Neural cell (in vitro differentiated cells): ENCODE results near the gene TMEM131. TPM values are rescaled to one million over a fixed set of nuclear protein-coding genes. Genes with fewer than 3 reads are reported as not detected.
A peak's percentile ranks its signal among the peaks of the same experiment; 100 is the strongest.
"Not testable (repeated sequence)": the region's sequence is repeated elsewhere in the genome, so short reads cannot be mapped to it uniquely, and the experiment has no call there.

Experiments used
- H2AFZ ChIP-seq: fragments of 200-600, 300-800 bp; sonication (generic), shearing (Covaris generic); 2 replicates; pipeline ENCODE4 v1.6.0; 2014; ENCODE audit warnings: low read depth, mild to moderate bottlenecking, antibody characterized with exemption, low read length, moderate library complexity
- H3F3A ChIP-seq: fragments of 200-600 bp; shearing (Covaris generic); 2 replicates; pipeline ENCODE4 v1.6.1; 2016; ENCODE audit warnings: mild to moderate bottlenecking, moderate library complexity, mixed read lengths, antibody characterized with exemption, low read length; ENCODE audit not compliant: insufficient read depth, poor library complexity, severe bottlenecking
- H3K27ac ChIP-seq: fragments of 200-600, 300-800 bp; sonication (generic), shearing (Covaris generic); 2 replicates; pipeline ENCODE4 v1.5.1; 2014; ENCODE audit warnings: mild to moderate bottlenecking, low read length, moderate library complexity
- H3K27me3 ChIP-seq: fragments of 300-800, 200-600 bp; sonication (generic), shearing (Covaris generic); 2 replicates; pipeline ENCODE4 v1.6.0; 2014; ENCODE audit warnings: mild to moderate bottlenecking, low read depth, low read length, moderate library complexity; ENCODE audit not compliant: insufficient read depth
- H3K36me3 ChIP-seq: fragments of 300-800, 200-600 bp; sonication (generic), shearing (Covaris generic); 2 replicates; pipeline ENCODE4 v1.5.1; 2014; ENCODE audit warnings: mild to moderate bottlenecking, antibody characterized with exemption, low read length, moderate library complexity; ENCODE audit not compliant: insufficient read depth
- H3K4me2 ChIP-seq: fragments of 300-800, 200-600 bp; sonication (generic), shearing (Covaris generic); 2 replicates; pipeline ENCODE4 v1.6.0; 2014; ENCODE audit warnings: mild to moderate bottlenecking, low read length
- H3K4me3 ChIP-seq: fragments of 300-800, 200-600 bp; sonication (generic), shearing (Covaris generic); 2 replicates; pipeline ENCODE4 v1.5.1; 2014; ENCODE audit warnings: mild to moderate bottlenecking, low read length, moderate library complexity
- H3K79me2 ChIP-seq: fragments of 200-600 bp; shearing (Covaris generic); replicated peaks from 2 replicates; pipeline ENCODE4 v1.6.0; 2014; ENCODE audit warnings: mild to moderate bottlenecking, low read length, moderate library complexity; ENCODE audit not compliant: insufficient read depth
- H3K9ac ChIP-seq: fragments of 300-800, 200-600 bp; sonication (generic), shearing (Covaris generic); 2 replicates; pipeline ENCODE4 v1.6.1; 2016; ENCODE audit warnings: mild to moderate bottlenecking, low read length, mixed read lengths
- H3K9me2 ChIP-seq: fragments of 200-600 bp; shearing (Covaris generic); 2 replicates; pipeline ENCODE4 v1.6.1; 2016; ENCODE audit warnings: mild to moderate bottlenecking, low read length, mixed read lengths; ENCODE audit not compliant: insufficient read depth
- H3K9me3 ChIP-seq: fragments of 200-600, 300-800 bp; sonication (generic), shearing (Covaris generic); 2 replicates; pipeline ENCODE4 v1.6.1; 2016; ENCODE audit warnings: mild to moderate bottlenecking, mixed run types, low read length, moderate library complexity, mixed read lengths
- H4K20me1 ChIP-seq: fragments of 200-600 bp; shearing (Covaris generic); 2 replicates; pipeline ENCODE4 v1.6.1; 2016; ENCODE audit warnings: mild to moderate bottlenecking, mixed run types; ENCODE audit not compliant: insufficient read depth
- EP300 ChIP-seq: fragments of 450-650 bp; conservative IDR thresholded peaks from 2 replicates; pipeline ENCODE4 v1.6.1; 2014; ENCODE audit warnings: antibody characterized with exemption, mild to moderate bottlenecking, moderate library complexity; ENCODE audit not compliant: poor library complexity, severe bottlenecking
- EZH2 ChIP-seq: fragments of 200-600, 300-800 bp; shearing (Covaris generic), sonication (generic); IDR thresholded peaks from 2 replicates; pipeline ENCODE4 v1.6.1; 2014; ENCODE audit warnings: antibody characterized with exemption, low read length, borderline replicate concordance, mild to moderate bottlenecking; ENCODE audit not compliant: insufficient read depth, poor library complexity, severe bottlenecking
- MXI1 ChIP-seq: fragments of 450-650 bp; conservative IDR thresholded peaks from 2 replicates; pipeline ENCODE4 v1.6.1; 2014; ENCODE audit warnings: antibody characterized with exemption, mild to moderate bottlenecking; ENCODE audit not compliant: poor library complexity, severe bottlenecking
- POLR2AphosphoS5 ChIP-seq: IDR thresholded peaks from 2 replicates; pipeline ENCODE4 v1.6.1; 2012
- RAD21 ChIP-seq: fragments of 450-650 bp; conservative IDR thresholded peaks from 2 replicates; pipeline ENCODE4 v1.6.1; 2014; ENCODE audit warnings: antibody characterized with exemption, mild to moderate bottlenecking, moderate library complexity
- SMC3 ChIP-seq: fragments of 450-650 bp; conservative IDR thresholded peaks from 2 replicates; pipeline ENCODE4 v1.6.1; 2014; ENCODE audit warnings: antibody characterized with exemption, mild to moderate bottlenecking, moderate library complexity; ENCODE audit not compliant: poor library complexity
- TAF1 ChIP-seq: IDR thresholded peaks from 2 replicates; pipeline ENCODE4 v1.6.1; 2012; ENCODE audit warnings: low read depth
- polyA plus RNA-seq: library from polyadenylated mRNA; depleted of rRNA; stranded (reverse); fragments of >200 nt; gene quantifications from 2 replicates; pipeline ENCODE4 v1.2.3, GENCODE V29; 2014
- TF ChIP-seq, protein P1 (sequence below): fragments of 450-650 bp; IDR thresholded peaks from 2 replicates; pipeline ENCODE4 v1.5.1; 2014; ENCODE audit warnings: antibody characterized with exemption, mild to moderate bottlenecking, moderate library complexity; ENCODE audit not compliant: poor library complexity, severe bottlenecking
- TF ChIP-seq, protein P2 (sequence below): IDR thresholded peaks from 2 replicates; pipeline ENCODE4 v1.6.1; 2012; ENCODE audit warnings: borderline replicate concordance

The TMEM131 gene
- polyA plus RNA-seq, 1 donor from 2014 or later = 9.6 TPM

DNA sequence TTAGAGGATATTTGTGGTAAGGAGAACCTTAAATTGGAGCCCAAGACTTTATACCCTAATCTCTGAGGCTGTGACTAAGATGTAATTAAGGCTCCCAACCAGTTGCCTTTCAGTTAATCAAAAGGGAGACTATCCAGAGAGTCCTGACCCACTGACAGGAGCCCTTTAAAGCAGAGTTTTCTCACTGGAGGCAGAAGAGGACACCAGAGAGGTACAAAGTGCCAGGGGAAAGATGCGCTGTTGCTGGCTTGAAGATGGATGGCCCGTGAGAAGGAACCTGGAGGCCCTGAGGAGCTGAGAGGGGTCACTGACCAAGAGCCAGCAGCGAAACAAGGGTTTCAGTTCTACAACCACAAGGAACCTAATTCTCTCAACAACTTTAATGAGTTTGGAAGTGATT, 137.3 kb downstream of the TMEM131 start:
- no peak overlapping the region for H3K27ac ChIP-seq
- no peaks in the 10 kb centered on the region for H3K9me3 ChIP-seq
- TF ChIP-seq, protein P1, sequence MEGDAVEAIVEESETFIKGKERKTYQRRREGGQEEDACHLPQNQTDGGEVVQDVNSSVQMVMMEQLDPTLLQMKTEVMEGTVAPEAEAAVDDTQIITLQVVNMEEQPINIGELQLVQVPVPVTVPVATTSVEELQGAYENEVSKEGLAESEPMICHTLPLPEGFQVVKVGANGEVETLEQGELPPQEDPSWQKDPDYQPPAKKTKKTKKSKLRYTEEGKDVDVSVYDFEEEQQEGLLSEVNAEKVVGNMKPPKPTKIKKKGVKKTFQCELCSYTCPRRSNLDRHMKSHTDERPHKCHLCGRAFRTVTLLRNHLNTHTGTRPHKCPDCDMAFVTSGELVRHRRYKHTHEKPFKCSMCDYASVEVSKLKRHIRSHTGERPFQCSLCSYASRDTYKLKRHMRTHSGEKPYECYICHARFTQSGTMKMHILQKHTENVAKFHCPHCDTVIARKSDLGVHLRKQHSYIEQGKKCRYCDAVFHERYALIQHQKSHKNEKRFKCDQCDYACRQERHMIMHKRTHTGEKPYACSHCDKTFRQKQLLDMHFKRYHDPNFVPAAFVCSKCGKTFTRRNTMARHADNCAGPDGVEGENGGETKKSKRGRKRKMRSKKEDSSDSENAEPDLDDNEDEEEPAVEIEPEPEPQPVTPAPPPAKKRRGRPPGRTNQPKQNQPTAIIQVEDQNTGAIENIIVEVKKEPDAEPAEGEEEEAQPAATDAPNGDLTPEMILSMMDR = no peak
- no peak for TF ChIP-seq EP300

GRCh38 chr2:97857553-97857952, 138.2 kb downstream of the TMEM131 start:
- peak; percentile 82 for TF ChIP-seq EP300
- TF ChIP-seq RAD21 = no peak
- no peak for TF ChIP-seq TAF1
- TF ChIP-seq, protein P2, sequence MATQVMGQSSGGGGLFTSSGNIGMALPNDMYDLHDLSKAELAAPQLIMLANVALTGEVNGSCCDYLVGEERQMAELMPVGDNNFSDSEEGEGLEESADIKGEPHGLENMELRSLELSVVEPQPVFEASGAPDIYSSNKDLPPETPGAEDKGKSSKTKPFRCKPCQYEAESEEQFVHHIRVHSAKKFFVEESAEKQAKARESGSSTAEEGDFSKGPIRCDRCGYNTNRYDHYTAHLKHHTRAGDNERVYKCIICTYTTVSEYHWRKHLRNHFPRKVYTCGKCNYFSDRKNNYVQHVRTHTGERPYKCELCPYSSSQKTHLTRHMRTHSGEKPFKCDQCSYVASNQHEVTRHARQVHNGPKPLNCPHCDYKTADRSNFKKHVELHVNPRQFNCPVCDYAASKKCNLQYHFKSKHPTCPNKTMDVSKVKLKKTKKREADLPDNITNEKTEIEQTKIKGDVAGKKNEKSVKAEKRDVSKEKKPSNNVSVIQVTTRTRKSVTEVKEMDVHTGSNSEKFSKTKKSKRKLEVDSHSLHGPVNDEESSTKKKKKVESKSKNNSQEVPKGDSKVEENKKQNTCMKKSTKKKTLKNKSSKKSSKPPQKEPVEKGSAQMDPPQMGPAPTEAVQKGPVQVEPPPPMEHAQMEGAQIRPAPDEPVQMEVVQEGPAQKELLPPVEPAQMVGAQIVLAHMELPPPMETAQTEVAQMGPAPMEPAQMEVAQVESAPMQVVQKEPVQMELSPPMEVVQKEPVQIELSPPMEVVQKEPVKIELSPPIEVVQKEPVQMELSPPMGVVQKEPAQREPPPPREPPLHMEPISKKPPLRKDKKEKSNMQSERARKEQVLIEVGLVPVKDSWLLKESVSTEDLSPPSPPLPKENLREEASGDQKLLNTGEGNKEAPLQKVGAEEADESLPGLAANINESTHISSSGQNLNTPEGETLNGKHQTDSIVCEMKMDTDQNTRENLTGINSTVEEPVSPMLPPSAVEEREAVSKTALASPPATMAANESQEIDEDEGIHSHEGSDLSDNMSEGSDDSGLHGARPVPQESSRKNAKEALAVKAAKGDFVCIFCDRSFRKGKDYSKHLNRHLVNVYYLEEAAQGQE = no peak
- TF ChIP-seq POLR2AphosphoS5 = peak; percentile 33
- TF ChIP-seq SMC3 = no peak
- TF ChIP-seq, protein P1 = no peak
- no peak for TF ChIP-seq MXI1
- no peak for TF ChIP-seq EZH2
- no peak overlapping the region for H3K4me2 ChIP-seq
- peak overlapping the region; percentile 11 for H3K4me3 ChIP-seq
- H3K9me3 ChIP-seq = no peaks in the 10 kb centered on the region
- H3K9ac ChIP-seq = no peak overlapping the region
- no peaks in the 10 kb centered on the region for H3K27me3 ChIP-seq
- H3F3A ChIP-seq = no peaks in the 10 kb centered on the region
- no peaks in the 10 kb centered on the region for H3K36me3 ChIP-seq
- no peaks in the 10 kb centered on the region for H4K20me1 ChIP-seq
- H3K27ac ChIP-seq = peak overlapping the region; percentile 18
- no peaks in the 10 kb centered on the region for H3K79me2 ChIP-seq
- no peak overlapping the region for H2AFZ ChIP-seq
- H3K9me2 ChIP-seq = no peaks in the 10 kb centered on the region

More for the DNA sequence above, 137.3 kb downstream of the TMEM131 start:
- H3K9ac ChIP-seq = no peak overlapping the region
- H3F3A ChIP-seq = no peaks in the 10 kb centered on the region
- H3K79me2 ChIP-seq = no peaks in the 10 kb centered on the region
- no peaks in the 10 kb centered on the region for H3K9me2 ChIP-seq
- no peaks in the 10 kb centered on the region for H3K36me3 ChIP-seq
- no peak overlapping the region for H2AFZ ChIP-seq
- no peaks in the 10 kb centered on the region for H4K20me1 ChIP-seq
- no peaks in the 10 kb centered on the region for H3K27me3 ChIP-seq
- no peak overlapping the region for H3K4me2 ChIP-seq
- H3K4me3 ChIP-seq = no peak overlapping the region

DNA sequence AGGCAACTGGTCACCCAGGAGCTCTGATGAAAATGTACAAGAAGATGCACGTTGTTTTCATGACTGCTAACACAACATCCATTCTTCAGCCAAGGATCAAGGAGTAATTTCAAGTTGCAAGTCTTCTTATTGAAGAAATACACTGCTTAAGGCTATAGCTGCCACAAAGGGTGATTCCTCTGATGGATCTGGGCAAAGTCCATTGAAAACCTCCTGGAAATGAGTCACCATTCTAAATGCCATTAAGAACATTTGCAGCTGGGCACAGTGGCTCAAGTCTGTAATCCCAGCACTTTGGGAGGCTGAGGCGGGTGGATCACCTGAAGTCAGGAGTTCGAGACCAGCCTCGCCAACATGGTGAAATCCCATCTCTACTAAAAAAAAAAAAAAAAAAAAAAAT, 142.7 kb downstream of the TMEM131 start:
- not testable (repeated sequence) for H3K36me3 ChIP-seq, H3K9ac ChIP-seq, H3K4me2 ChIP-seq, H3K4me3 ChIP-seq, H3K79me2 ChIP-seq, H4K20me1 ChIP-seq, H3F3A ChIP-seq, H3K27ac ChIP-seq, H2AFZ ChIP-seq, H3K9me3 ChIP-seq, H3K9me2 ChIP-seq, H3K27me3 ChIP-seq
